Right lobe of liver (tissue), 4 donors: Measurements from ENCODE around the gene PRR23A.

Experiments used
- POLR2A ChIP-seq: fragments of 450-650 bp; IDR thresholded peaks from one replicate; pipeline ENCODE4 v1.6.1; 2017; ENCODE audit warnings: antibody characterized with exemption, mild to moderate bottlenecking
- TF ChIP-seq, protein P1 (sequence below), 4 donors: fragments of 200-600 bp in 3 of 4; fragments of 450-650 bp in 1 of 4; IDR thresholded peaks; one replicate each; pipeline versions ENCODE4 v1.5.1 to v1.8.0; 2016 to 2022; ENCODE audit warnings: antibody characterized with exemption in 4 of 4, mild to moderate bottlenecking in 2 of 4
- donor health status: DM: no; HTN: no; CAD: no.
- donor health status: DM: no; HTN: no; CAD: no.
- donor health status: DM: no; HTN: yes; CAD: no.

DNA sequence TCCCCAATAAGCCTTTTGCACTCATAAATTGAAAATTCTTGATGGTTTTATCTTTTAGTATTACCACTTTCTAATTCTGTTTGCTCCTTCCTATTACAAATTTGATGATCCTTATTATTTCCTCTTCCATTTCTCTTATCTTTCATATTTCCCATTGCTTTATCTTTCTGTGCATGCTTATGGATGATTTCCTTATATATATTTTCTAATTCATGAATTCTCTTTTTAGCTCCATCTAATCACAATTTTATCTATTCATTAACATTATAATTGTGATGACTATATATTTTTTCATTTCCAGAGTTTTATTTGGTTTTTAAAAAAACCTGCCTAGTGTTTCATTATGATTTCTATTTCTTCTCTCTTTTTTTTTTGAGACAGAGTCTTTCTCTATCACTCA is 41.1 kb downstream of the PRR23A start:
- TF ChIP-seq, protein P1, sequence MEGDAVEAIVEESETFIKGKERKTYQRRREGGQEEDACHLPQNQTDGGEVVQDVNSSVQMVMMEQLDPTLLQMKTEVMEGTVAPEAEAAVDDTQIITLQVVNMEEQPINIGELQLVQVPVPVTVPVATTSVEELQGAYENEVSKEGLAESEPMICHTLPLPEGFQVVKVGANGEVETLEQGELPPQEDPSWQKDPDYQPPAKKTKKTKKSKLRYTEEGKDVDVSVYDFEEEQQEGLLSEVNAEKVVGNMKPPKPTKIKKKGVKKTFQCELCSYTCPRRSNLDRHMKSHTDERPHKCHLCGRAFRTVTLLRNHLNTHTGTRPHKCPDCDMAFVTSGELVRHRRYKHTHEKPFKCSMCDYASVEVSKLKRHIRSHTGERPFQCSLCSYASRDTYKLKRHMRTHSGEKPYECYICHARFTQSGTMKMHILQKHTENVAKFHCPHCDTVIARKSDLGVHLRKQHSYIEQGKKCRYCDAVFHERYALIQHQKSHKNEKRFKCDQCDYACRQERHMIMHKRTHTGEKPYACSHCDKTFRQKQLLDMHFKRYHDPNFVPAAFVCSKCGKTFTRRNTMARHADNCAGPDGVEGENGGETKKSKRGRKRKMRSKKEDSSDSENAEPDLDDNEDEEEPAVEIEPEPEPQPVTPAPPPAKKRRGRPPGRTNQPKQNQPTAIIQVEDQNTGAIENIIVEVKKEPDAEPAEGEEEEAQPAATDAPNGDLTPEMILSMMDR (IDR thresholded peaks at IDR 0.05) = no peak
- no peak for TF ChIP-seq POLR2A
